Transverse colon (tissue), 4 donors: ENCODE data around the gene SPTBN1.

ENCODE experiments used
- CTCF ChIP-seq, 5 experiments: fragments of 200-600 bp in 3 of 5; fragments of 450-650 bp in 2 of 5; sonication (generic) in 3 of 5; IDR thresholded peaks; 1 replicate in 2 of 5; 2 replicates in 3 of 5; pipeline ENCODE4 v1.5.1; 2016 to 2017; ENCODE audit warnings: antibody characterized with exemption in 5 of 5, inconsistent platforms in 3 of 5, mild to moderate bottlenecking in 2 of 5, moderate library complexity in 1 of 5
- EP300 ChIP-seq: sonication (generic); formaldehyde crosslinking; IDR thresholded peaks from one replicate; pipeline ENCODE4 v1.6.1; 2017; ENCODE audit warnings: antibody characterized with exemption, low read depth
- POLR2A ChIP-seq: fragments of 450-650 bp; IDR thresholded peaks from one replicate; pipeline ENCODE4 v1.6.1; 2016; ENCODE audit warnings: antibody characterized with exemption, mild to moderate bottlenecking, moderate library complexity
- POLR2AphosphoS5 ChIP-seq, 3 donors: sonication (generic); formaldehyde crosslinking; IDR thresholded peaks; one replicate each; pipeline ENCODE4 v1.6.1; 2016; ENCODE audit warnings: antibody characterized with exemption in 3 of 3

GRCh38 chr2:54611830-54612545 is 155.9 kb downstream of the SPTBN1 start:
- TF ChIP-seq POLR2A (no peak), EP300 (no peak), CTCF (IDR thresholded peaks at IDR 0.05) (no peak), POLR2AphosphoS5 (IDR thresholded peaks at IDR 0.05) (no peak)
